ENCODE data around the gene KPTN.

The KPTN gene

DNA sequence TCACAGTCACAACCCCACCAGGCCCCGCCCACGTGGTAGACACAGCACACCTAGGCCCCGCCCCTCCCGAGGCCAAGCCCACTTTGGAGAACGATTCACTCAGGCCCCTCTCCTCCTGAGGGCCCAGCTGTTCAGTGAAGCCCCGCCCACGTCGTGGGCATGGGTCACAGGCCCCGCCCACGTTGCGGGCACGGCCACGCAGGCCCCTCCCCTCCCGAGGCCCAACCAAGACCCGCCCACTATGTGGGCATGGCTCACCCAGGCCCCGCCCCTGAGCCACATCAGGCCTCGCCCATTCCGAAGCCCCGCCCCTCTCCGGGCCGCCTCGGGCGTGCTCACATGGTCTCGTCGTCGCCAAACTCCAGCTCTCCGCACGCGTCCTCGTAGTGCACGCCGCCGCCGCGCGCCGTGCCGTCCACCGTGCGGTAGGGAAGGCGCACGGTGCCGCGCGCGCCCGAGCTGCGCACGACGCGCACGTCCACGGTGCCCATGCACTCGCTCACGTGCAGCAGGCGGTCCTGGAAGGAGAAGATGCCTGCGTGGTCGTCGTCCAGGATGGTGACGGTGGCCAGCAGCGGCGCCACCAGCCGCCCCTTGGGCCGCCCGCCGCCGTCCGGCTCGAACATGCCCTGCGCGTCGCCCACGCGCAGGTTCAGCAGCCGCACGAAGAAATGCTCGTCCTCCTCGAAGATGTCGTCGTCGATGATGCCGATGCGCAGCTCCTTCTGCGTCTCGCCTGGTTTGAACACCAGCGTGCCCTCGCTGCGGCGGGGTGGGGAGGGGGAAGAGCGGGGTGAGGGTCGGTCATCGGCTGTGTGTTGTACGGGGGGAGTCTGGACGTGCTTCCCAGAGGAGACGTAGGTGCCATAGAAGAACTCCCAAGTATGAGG is 36.3 kb downstream of the KPTN start:
- H3K4me3 ChIP-seq (ENCODE audit: low read depth, low read length): peak overlapping the region; percentile 58
- peak; percentile 99 for DNase-seq
- H3K9me3 ChIP-seq: peaks cover 5% of the 10 kb centered on the region
- no peaks in the 10 kb centered on the region for H3K36me3 ChIP-seq
- H3K4me1 ChIP-seq: peaks cover 10% of the 10 kb centered on the region
- H3K27me3 ChIP-seq: peaks cover 3% of the 10 kb centered on the region; the same call in 1 of the 2 replicates
- TF ChIP-seq, protein P1, sequence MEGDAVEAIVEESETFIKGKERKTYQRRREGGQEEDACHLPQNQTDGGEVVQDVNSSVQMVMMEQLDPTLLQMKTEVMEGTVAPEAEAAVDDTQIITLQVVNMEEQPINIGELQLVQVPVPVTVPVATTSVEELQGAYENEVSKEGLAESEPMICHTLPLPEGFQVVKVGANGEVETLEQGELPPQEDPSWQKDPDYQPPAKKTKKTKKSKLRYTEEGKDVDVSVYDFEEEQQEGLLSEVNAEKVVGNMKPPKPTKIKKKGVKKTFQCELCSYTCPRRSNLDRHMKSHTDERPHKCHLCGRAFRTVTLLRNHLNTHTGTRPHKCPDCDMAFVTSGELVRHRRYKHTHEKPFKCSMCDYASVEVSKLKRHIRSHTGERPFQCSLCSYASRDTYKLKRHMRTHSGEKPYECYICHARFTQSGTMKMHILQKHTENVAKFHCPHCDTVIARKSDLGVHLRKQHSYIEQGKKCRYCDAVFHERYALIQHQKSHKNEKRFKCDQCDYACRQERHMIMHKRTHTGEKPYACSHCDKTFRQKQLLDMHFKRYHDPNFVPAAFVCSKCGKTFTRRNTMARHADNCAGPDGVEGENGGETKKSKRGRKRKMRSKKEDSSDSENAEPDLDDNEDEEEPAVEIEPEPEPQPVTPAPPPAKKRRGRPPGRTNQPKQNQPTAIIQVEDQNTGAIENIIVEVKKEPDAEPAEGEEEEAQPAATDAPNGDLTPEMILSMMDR (IDR thresholded peaks at IDR 0.05; ENCODE audit: low read depth, low read length): no peak

DNA sequence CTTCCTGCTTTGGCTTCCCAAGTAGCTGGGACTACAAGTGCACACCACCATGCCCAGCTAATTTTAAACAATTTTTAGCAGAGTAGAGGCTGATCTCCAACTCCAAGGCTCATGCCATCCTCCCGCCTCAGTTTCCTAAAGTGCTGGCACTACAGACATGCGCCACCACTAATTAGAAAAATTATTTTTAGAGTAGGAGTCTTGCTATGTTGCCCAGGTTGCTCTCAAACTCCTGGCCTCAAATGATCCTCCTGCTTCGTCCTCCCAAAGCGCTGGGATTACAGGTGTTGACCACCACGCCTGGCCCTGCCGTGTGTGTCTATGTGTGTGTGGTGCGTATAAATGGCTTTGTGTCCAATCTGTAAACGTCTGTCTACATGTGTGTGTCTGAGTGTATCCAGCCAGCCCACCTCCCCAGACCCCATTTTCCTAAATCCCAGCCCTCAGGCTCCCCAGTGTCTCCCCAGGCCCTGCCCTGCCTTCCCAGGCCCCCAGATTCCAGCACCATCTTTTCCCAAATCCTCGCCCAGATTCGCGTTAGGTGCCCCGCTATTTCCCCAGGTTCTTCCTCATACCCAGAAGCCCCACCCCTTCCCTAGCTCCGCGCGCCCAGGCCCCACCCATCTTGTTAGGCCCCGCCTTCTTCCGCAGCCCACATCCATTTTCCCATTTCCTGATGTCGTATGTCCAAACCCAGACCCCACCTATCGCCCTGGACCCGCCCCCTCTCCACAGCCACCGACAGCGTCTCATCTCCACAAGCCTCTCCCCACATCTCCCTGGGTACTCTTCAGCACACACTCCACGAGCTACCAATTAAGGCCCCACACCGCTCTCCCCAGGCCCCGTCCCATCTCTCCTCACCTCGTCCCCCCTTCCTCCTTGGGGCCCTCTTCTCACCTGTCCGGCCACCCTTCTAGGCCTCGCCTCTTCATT is 37.2 kb downstream of the KPTN start:
- TF ChIP-seq, protein P1 (IDR thresholded peaks at IDR 0.05; ENCODE audit: low read depth, low read length): no peak
- H3K9me3 ChIP-seq: peaks cover 5% of the 10 kb centered on the region
- peaks cover 10% of the 10 kb centered on the region for H3K4me1 ChIP-seq
- peaks cover 3% of the 10 kb centered on the region; the same call in 1 of the 2 replicates for H3K27me3 ChIP-seq
- DNase-seq: peak; percentile 93
- H3K36me3 ChIP-seq: no peaks in the 10 kb centered on the region
- H3K4me3 ChIP-seq (ENCODE audit: low read depth, low read length): peak overlapping the region; percentile 58

GRCh38 chr19:47445937-47446402 is 38.0 kb downstream of the KPTN start:
- no peaks in the 10 kb centered on the region for H3K36me3 ChIP-seq
- TF ChIP-seq, protein P1 (IDR thresholded peaks at IDR 0.05; ENCODE audit: low read depth, low read length): no peak
- H3K9me3 ChIP-seq: peaks cover 5% of the 10 kb centered on the region
- peak overlapping the region; percentile 58 for H3K4me3 ChIP-seq (ENCODE audit: low read depth, low read length)
- H3K27me3 ChIP-seq: peaks cover 3% of the 10 kb centered on the region; the same call in 1 of the 2 replicates
- peak; percentile 85 for DNase-seq
- H3K4me1 ChIP-seq: peaks cover 10% of the 10 kb centered on the region

DNA sequence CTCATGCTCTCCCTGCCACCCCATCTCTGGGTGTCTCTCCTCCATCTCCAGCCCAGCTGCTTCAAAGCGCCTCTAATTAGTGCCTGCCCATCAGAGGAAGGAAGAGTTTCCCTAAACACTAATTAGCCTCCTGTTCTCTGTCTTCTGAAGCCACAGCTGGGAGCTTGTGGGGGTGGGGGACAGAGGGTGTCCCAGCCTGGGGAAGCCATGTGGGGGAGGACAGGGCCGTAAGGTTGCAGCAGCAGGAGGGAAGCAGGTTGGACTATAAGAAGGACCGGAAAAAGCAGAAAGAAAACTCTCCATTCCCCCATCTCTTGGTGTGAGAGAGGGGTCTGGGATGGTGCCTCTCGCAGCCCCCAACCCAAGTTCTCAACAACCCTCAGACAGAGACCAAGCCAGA is 38.5 kb downstream of the KPTN start:
- no peak for DNase-seq
- TF ChIP-seq, protein P1 (IDR thresholded peaks at IDR 0.05; ENCODE audit: low read depth, low read length): no peak
- Histone ChIP-seq H3K4me3 (ENCODE audit: low read depth, low read length) (peak overlapping the region; percentile 58), H3K27me3 (peaks cover 3% of the 10 kb centered on the region; the same call in 1 of the 2 replicates), H3K36me3 (no peaks in the 10 kb centered on the region), H3K9me3 (peaks cover 5% of the 10 kb centered on the region), H3K4me1 (peaks cover 10% of the 10 kb centered on the region)

DNA sequence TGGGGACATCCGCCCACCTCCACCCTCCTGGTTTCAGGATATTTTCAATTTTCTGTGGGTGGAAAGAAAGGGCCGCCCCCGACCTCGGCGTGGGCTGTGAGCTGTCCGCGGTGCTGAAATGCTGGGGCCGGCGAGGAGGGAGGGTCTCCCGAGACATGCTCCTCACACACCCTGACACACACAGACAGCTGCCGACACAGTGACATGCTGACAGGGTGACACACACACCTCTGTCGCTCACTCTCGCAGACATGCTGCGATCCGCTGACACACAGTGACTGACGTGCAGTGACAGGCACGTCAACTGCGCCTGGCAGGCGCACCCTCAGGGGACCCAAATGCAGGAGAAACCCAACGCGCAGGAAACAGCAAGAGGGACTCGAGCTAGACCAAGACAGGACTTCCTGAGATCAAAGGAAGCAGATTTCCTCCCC is 39.6 kb downstream of the KPTN start:
- peaks cover 10% of the 10 kb centered on the region for H3K4me1 ChIP-seq

More for the DNA sequence above, 39.6 kb downstream of the KPTN start:
- Histone ChIP-seq H3K36me3 (no peaks in the 10 kb centered on the region), H3K9me3 (peaks cover 5% of the 10 kb centered on the region), H3K4me3 (ENCODE audit: low read depth, low read length) (no peak overlapping the region), H3K27me3 (peaks cover 3% of the 10 kb centered on the region; the same call in 1 of the 2 replicates)
- TF ChIP-seq, protein P1 (IDR thresholded peaks at IDR 0.05; ENCODE audit: low read depth, low read length): no peak
- peak; percentile 57 for DNase-seq

All from BE2C (cell line).